PFSK-1 (cell line): ENCODE measurements around the gene ATP10A.

ENCODE experiments used
- FOXP2 ChIP-seq: optimal IDR thresholded peaks from 2 replicates; pipeline ENCODE3; 2011; ENCODE audit warnings: borderline replicate concordance, control low read depth, inconsistent platforms; ENCODE audit not compliant: insufficient read depth; ENCODE audit errors: extremely low read length, extremely low read depth
- POLR2AphosphoS5 ChIP-seq: IDR thresholded peaks from 2 replicates; pipeline ENCODE4 v1.6.1; 2012; ENCODE audit warnings: low read depth, mild to moderate bottlenecking, control low read depth, low read length, moderate library complexity
- REST ChIP-seq, 2 experiments: IDR thresholded peaks; 2 replicates each; pipeline versions ENCODE4 v1.6.1 to v1.8.0; 2011 to 2012; ENCODE audit warnings: low read depth in 2 of 2, low read length in 2 of 2, control low read depth in 1 of 2, inconsistent platforms in 1 of 2, mild to moderate bottlenecking in 1 of 2, moderate library complexity in 1 of 2; ENCODE audit not compliant: insufficient read depth in 1 of 2
- SIN3A ChIP-seq: IDR thresholded peaks from 2 replicates; pipeline ENCODE4 v1.6.1; 2012; ENCODE audit warnings: mild to moderate bottlenecking, low read length, moderate library complexity, borderline replicate concordance; ENCODE audit not compliant: insufficient read depth
- TAF1 ChIP-seq: IDR thresholded peaks from 2 replicates; pipeline ENCODE4 v1.6.1; 2012; ENCODE audit warnings: low read length, control low read depth, borderline replicate concordance; ENCODE audit not compliant: insufficient read depth

Gene ATP10A

GRCh38 chr15:25797035-25797434, 66.1 kb downstream of the ATP10A start:
- TF ChIP-seq REST (IDR thresholded peaks at IDR 0.05; ENCODE audit: insufficient read depth in 1 of 2, low read depth in 2 of 2, low read length in 2 of 2), result no peak
- TF ChIP-seq TAF1, result no peak
- TF ChIP-seq POLR2AphosphoS5, result no peak
- no peak for TF ChIP-seq FOXP2
- no peak for TF ChIP-seq SIN3A

- TF ChIP-seq REST (IDR thresholded peaks at IDR 0.05; ENCODE audit: insufficient read depth in 1 of 2, low read depth in 2 of 2, low read length in 2 of 2) (no peak), TAF1 (no peak), POLR2AphosphoS5 (no peak), SIN3A (no peak), FOXP2 (no peak)
These were observed 66.7 kb downstream of the ATP10A start for GRCh38 chr15:25796395-25796794.

- TF ChIP-seq REST (IDR thresholded peaks at IDR 0.05; ENCODE audit: insufficient read depth in 1 of 2, low read depth in 2 of 2, low read length in 2 of 2) (no peak), FOXP2 (no peak), SIN3A (no peak), POLR2AphosphoS5 (no peak), TAF1 (no peak)
These were observed 67.4 kb downstream of the ATP10A start for GRCh38 chr15:25795712-25796111.

GRCh38 chr15:25795061-25795460, 68.1 kb downstream of the ATP10A start:
- TF ChIP-seq SIN3A (no peak), TAF1 (no peak), POLR2AphosphoS5 (no peak), REST (IDR thresholded peaks at IDR 0.05; ENCODE audit: insufficient read depth in 1 of 2, low read depth in 2 of 2, low read length in 2 of 2) (no peak), FOXP2 (no peak)

GRCh38 chr15:25793354-25794050, 69.6 kb downstream of the ATP10A start:
- TF ChIP-seq POLR2AphosphoS5, result no peak
- TF ChIP-seq FOXP2, result no peak
- no peak for TF ChIP-seq SIN3A
- TF ChIP-seq REST (IDR thresholded peaks at IDR 0.05; ENCODE audit: insufficient read depth in 1 of 2, low read depth in 2 of 2, low read length in 2 of 2), result no peak
- no peak for TF ChIP-seq TAF1
